ENCODE results near the gene ADCY2.

The ADCY2 gene

GRCh38 chr5:7851240-7851592 lies 455.3 kb downstream of the ADCY2 start:
- Histone ChIP-seq H3K27me3 (ENCODE audit: insufficient read depth, insufficient read length) (peaks cover 17% of the 10 kb centered on the region), H3K9ac (ENCODE audit: insufficient read length, low read depth) (no peak overlapping the region), H3K9me3 (ENCODE audit: insufficient read depth, low read length) (peaks cover 4% of the 10 kb centered on the region; the same call in 1 of the 2 replicates), H3K4me1 (ENCODE audit: insufficient read depth, insufficient read length) (no peaks in the 10 kb centered on the region), H3K36me3 (ENCODE audit: insufficient read depth, insufficient read length, low read length) (no peaks in the 10 kb centered on the region), H3K4me3 (ENCODE audit: insufficient read length, low read depth) (peak overlapping the region; percentile 61)
- DNase-seq (ENCODE audit: low read depth, low spot score) = no peak
- TF ChIP-seq SUZ12 (IDR thresholded peaks at IDR 0.05; ENCODE audit: extremely low read depth, insufficient read depth, insufficient read length) (no peak), ZNF274 (IDR thresholded peaks at IDR 0.05; ENCODE audit: low read depth, low read length) (no peak), YY1 (IDR thresholded peaks at IDR 0.05; ENCODE audit: insufficient read depth, insufficient read length) (no peak)

GRCh38 chr5:7851617-7852289 lies 455.8 kb downstream of the ADCY2 start:
- H3K36me3 ChIP-seq (ENCODE audit: insufficient read depth, insufficient read length, low read length) = no peaks in the 10 kb centered on the region
- no peaks in the 10 kb centered on the region for H3K4me1 ChIP-seq (ENCODE audit: insufficient read depth, insufficient read length)
- H3K9me3 ChIP-seq (ENCODE audit: insufficient read depth, low read length) = peaks cover 4% of the 10 kb centered on the region; the same call in 1 of the 2 replicates
- H3K4me3 ChIP-seq (ENCODE audit: insufficient read length, low read depth) = no peak overlapping the region
- TF ChIP-seq ZNF274 (IDR thresholded peaks at IDR 0.05; ENCODE audit: low read depth, low read length) (no peak), SUZ12 (IDR thresholded peaks at IDR 0.05; ENCODE audit: extremely low read depth, insufficient read depth, insufficient read length) (no peak), YY1 (IDR thresholded peaks at IDR 0.05; ENCODE audit: insufficient read depth, insufficient read length) (no peak)
- peaks cover 17% of the 10 kb centered on the region for H3K27me3 ChIP-seq (ENCODE audit: insufficient read depth, insufficient read length)
- DNase-seq (ENCODE audit: low read depth, low spot score) = no peak
- no peak overlapping the region for H3K9ac ChIP-seq (ENCODE audit: insufficient read length, low read depth)

- no peak for DNase-seq (ENCODE audit: low read depth, low spot score)
- Histone ChIP-seq H3K27me3 (ENCODE audit: insufficient read depth, insufficient read length) (peaks cover 17% of the 10 kb centered on the region), H3K9me3 (ENCODE audit: insufficient read depth, low read length) (peaks cover 4% of the 10 kb centered on the region; the same call in 1 of the 2 replicates), H3K36me3 (ENCODE audit: insufficient read depth, insufficient read length, low read length) (peaks cover 3% of the 10 kb centered on the region), H3K4me1 (ENCODE audit: insufficient read depth, insufficient read length) (no peaks in the 10 kb centered on the region), H3K9ac (ENCODE audit: insufficient read length, low read depth) (no peak overlapping the region), H3K4me3 (ENCODE audit: insufficient read length, low read depth) (no peak overlapping the region)
- TF ChIP-seq SUZ12 (IDR thresholded peaks at IDR 0.05; ENCODE audit: extremely low read depth, insufficient read depth, insufficient read length) (no peak), YY1 (IDR thresholded peaks at IDR 0.05; ENCODE audit: insufficient read depth, insufficient read length) (no peak), ZNF274 (IDR thresholded peaks at IDR 0.05; ENCODE audit: low read depth, low read length) (no peak)
These were observed 456.6 kb downstream of the ADCY2 start for GRCh38 chr5:7852542-7852941.

- DNase-seq (ENCODE audit: low read depth, low spot score) = no peak
- no peak overlapping the region for H3K4me3 ChIP-seq (ENCODE audit: insufficient read length, low read depth)
- H3K27me3 ChIP-seq (ENCODE audit: insufficient read depth, insufficient read length) = peaks cover 14% of the 10 kb centered on the region
- H3K9ac ChIP-seq (ENCODE audit: insufficient read length, low read depth) = no peak overlapping the region
- H3K4me1 ChIP-seq (ENCODE audit: insufficient read depth, insufficient read length) = no peaks in the 10 kb centered on the region
- peaks cover 5% of the 10 kb centered on the region for H3K36me3 ChIP-seq (ENCODE audit: insufficient read depth, insufficient read length, low read length)
- peaks cover 4% of the 10 kb centered on the region; the same call in 1 of the 2 replicates for H3K9me3 ChIP-seq (ENCODE audit: insufficient read depth, low read length)
- TF ChIP-seq ZNF274 (IDR thresholded peaks at IDR 0.05; ENCODE audit: low read depth, low read length) (no peak), SUZ12 (IDR thresholded peaks at IDR 0.05; ENCODE audit: extremely low read depth, insufficient read depth, insufficient read length) (no peak), YY1 (IDR thresholded peaks at IDR 0.05; ENCODE audit: insufficient read depth, insufficient read length) (no peak)
These were observed 457.1 kb downstream of the ADCY2 start for GRCh38 chr5:7852988-7853387.

GRCh38 chr5:7855611-7856010 lies 459.7 kb downstream of the ADCY2 start:
- H3K27me3 ChIP-seq (ENCODE audit: insufficient read depth, insufficient read length) = no peaks in the 10 kb centered on the region
- H3K4me3 ChIP-seq (ENCODE audit: insufficient read length, low read depth) = no peak overlapping the region
- no peak overlapping the region for H3K9ac ChIP-seq (ENCODE audit: insufficient read length, low read depth)
- no peaks in the 10 kb centered on the region for H3K4me1 ChIP-seq (ENCODE audit: insufficient read depth, insufficient read length)
- TF ChIP-seq ZNF274 (IDR thresholded peaks at IDR 0.05; ENCODE audit: low read depth, low read length) = no peak
- no peak for TF ChIP-seq SUZ12 (IDR thresholded peaks at IDR 0.05; ENCODE audit: extremely low read depth, insufficient read depth, insufficient read length)
- TF ChIP-seq YY1 (IDR thresholded peaks at IDR 0.05; ENCODE audit: insufficient read depth, insufficient read length) = no peak
- no peak for DNase-seq (ENCODE audit: low read depth, low spot score)
- H3K9me3 ChIP-seq (ENCODE audit: insufficient read depth, low read length) = peaks cover 4% of the 10 kb centered on the region; the same call in 1 of the 2 replicates
- peaks cover 29% of the 10 kb centered on the region for H3K36me3 ChIP-seq (ENCODE audit: insufficient read depth, insufficient read length, low read length)

- Histone ChIP-seq H3K9me3 (ENCODE audit: insufficient read depth, low read length) (0 out of 2 replicates have a peak, but pooled peaks cover 4% of the 10 kb centered on the region), H3K4me3 (ENCODE audit: insufficient read length, low read depth) (no peak overlapping the region), H3K36me3 (ENCODE audit: insufficient read depth, insufficient read length, low read length) (peaks cover 40% of the 10 kb centered on the region), H3K4me1 (ENCODE audit: insufficient read depth, insufficient read length) (no peaks in the 10 kb centered on the region), H3K27me3 (ENCODE audit: insufficient read depth, insufficient read length) (no peaks in the 10 kb centered on the region), H3K9ac (ENCODE audit: insufficient read length, low read depth) (no peak overlapping the region)
- peak; percentile 40 for DNase-seq (ENCODE audit: low read depth, low spot score)
- no peak for TF ChIP-seq SUZ12 (IDR thresholded peaks at IDR 0.05; ENCODE audit: extremely low read depth, insufficient read depth, insufficient read length)
- TF ChIP-seq ZNF274 (IDR thresholded peaks at IDR 0.05; ENCODE audit: low read depth, low read length) = no peak
- no peak for TF ChIP-seq YY1 (IDR thresholded peaks at IDR 0.05; ENCODE audit: insufficient read depth, insufficient read length)
These were observed 460.9 kb downstream of the ADCY2 start for GRCh38 chr5:7856855-7857254.

GRCh38 chr5:7857361-7857760 lies 461.4 kb downstream of the ADCY2 start:
- TF ChIP-seq SUZ12 (IDR thresholded peaks at IDR 0.05; ENCODE audit: extremely low read depth, insufficient read depth, insufficient read length) (no peak), YY1 (IDR thresholded peaks at IDR 0.05; ENCODE audit: insufficient read depth, insufficient read length) (no peak), ZNF274 (IDR thresholded peaks at IDR 0.05; ENCODE audit: low read depth, low read length) (no peak)
- Histone ChIP-seq H3K36me3 (ENCODE audit: insufficient read depth, insufficient read length, low read length) (peaks cover 45% of the 10 kb centered on the region), H3K9ac (ENCODE audit: insufficient read length, low read depth) (no peak overlapping the region), H3K4me1 (ENCODE audit: insufficient read depth, insufficient read length) (no peaks in the 10 kb centered on the region), H3K9me3 (ENCODE audit: insufficient read depth, low read length) (0 out of 2 replicates have a peak, but pooled peaks cover 4% of the 10 kb centered on the region), H3K27me3 (ENCODE audit: insufficient read depth, insufficient read length) (no peaks in the 10 kb centered on the region), H3K4me3 (ENCODE audit: insufficient read length, low read depth) (no peak overlapping the region)
- no peak for DNase-seq (ENCODE audit: low read depth, low spot score)
